ENCODE measurements around the gene PCSK4.

PCSK4 gene

DNA sequence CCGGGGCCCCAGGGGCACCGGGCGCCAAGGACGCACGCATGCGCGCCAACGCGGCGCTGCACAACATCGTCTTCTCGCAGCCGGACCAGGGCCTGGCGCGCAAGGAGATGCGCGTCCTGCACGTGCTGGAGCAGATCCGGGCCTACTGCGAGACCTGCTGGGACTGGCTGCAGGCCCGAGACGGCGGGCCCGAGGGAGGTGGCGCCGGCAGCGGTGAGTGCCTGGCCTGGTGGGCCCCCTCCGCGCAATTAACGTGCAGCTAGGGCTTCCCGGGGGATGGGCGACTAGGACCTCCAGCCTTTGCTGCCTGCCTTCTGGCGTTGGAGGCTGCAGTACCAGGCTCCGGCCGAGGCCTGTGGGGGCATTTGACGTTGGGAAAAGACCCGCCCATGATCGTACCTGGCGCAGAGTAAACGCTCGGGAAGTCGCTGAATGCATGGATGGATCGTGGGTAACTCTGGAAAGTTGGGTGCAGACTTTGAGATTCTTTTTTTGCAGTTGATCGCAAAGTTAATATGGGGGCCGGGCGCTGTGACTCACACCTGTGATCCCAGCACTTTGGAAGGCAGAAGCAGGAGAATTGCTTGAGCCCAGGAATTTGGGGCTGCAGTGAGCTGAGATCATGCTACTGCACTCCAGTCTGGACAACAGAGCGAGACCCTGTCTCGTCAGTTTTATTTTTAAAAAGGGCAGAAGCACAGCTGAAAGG is 33.0 kb downstream of the PCSK4 start:
- no peak for TF ChIP-seq EZH2phosphoT487 (IDR thresholded peaks at IDR 0.05; ENCODE audit: borderline replicate concordance, low read length)
- Histone ChIP-seq H3K9me3 (ENCODE audit: control insufficient read depth, insufficient read depth, low read length) (no peaks in the 10 kb centered on the region), H3K4me2 (ENCODE audit: low read length) (no peak overlapping the region), H3K4me3 (ENCODE audit: low read length) (no peak overlapping the region), H3K27me3 (ENCODE audit: control insufficient read depth, low read length) (no peaks in the 10 kb centered on the region), H3K79me2 (ENCODE audit: control insufficient read depth, low read length) (no peaks in the 10 kb centered on the region), H3K27ac (ENCODE audit: low read depth, low read length) (no peak overlapping the region), H4K20me1 (ENCODE audit: control insufficient read depth, insufficient read depth, low read depth, low read length) (peaks cover 4% of the 10 kb centered on the region), H3K36me3 (ENCODE audit: control insufficient read depth, low read length) (no peaks in the 10 kb centered on the region), H3F3A (ENCODE audit: control insufficient read depth, insufficient read depth) (peaks cover 8% of the 10 kb centered on the region; the same call in 1 of the 2 replicates), H3K4me1 (ENCODE audit: control insufficient read depth, low read length) (peaks cover 27% of the 10 kb centered on the region), H3K9me2 (replicated peaks; ENCODE audit: control insufficient read depth, low read length) (no peaks in the 10 kb centered on the region)

DNA sequence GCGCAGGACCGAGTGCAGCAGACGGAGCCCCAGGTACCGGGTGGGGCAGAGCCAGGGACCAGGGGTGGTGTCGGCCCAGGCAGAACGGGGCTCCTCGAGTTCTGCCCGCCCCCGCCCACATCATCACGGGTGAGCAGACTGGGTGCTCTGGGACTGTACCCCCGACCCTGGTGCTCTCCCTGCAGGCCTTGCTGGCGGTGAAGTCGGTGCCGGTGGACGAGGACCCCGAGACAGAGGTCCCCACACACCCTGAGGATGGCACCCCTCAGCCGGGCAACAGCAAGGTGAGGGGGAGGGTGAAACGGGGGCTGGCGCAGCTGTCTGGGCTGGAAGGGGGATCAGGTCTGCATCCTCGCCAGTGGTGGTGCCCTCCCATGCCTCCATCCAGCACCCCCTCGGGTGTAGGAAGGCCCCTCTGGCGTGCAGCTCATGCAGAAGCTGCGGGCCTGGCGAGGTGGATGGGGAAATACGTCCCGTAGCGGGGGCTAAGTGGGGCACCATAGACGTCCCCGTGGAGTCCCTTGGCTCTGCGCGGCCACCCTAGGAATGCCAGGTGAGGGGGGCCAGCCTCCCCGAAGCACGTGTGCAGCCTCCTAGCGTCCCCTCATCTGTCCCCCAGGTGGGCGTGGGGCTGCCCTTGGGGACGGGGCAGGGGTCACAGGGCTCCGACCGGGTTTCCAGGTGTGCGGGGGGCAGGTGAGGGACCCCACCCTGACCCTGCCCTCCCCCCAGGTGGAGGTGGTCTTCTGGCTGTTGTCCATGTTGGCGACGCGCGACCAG is 33.8 kb downstream of the PCSK4 start:
- H4K20me1 ChIP-seq (ENCODE audit: control insufficient read depth, insufficient read depth, low read depth, low read length), result peaks cover 4% of the 10 kb centered on the region
- H3F3A ChIP-seq (ENCODE audit: control insufficient read depth, insufficient read depth), result peaks cover 8% of the 10 kb centered on the region; the same call in 1 of the 2 replicates
- H3K4me2 ChIP-seq (ENCODE audit: low read length), result peak overlapping the region; percentile 65
- TF ChIP-seq EZH2phosphoT487 (IDR thresholded peaks at IDR 0.05; ENCODE audit: borderline replicate concordance, low read length), result no peak
- TF ChIP-seq, protein P1, sequence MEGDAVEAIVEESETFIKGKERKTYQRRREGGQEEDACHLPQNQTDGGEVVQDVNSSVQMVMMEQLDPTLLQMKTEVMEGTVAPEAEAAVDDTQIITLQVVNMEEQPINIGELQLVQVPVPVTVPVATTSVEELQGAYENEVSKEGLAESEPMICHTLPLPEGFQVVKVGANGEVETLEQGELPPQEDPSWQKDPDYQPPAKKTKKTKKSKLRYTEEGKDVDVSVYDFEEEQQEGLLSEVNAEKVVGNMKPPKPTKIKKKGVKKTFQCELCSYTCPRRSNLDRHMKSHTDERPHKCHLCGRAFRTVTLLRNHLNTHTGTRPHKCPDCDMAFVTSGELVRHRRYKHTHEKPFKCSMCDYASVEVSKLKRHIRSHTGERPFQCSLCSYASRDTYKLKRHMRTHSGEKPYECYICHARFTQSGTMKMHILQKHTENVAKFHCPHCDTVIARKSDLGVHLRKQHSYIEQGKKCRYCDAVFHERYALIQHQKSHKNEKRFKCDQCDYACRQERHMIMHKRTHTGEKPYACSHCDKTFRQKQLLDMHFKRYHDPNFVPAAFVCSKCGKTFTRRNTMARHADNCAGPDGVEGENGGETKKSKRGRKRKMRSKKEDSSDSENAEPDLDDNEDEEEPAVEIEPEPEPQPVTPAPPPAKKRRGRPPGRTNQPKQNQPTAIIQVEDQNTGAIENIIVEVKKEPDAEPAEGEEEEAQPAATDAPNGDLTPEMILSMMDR (IDR thresholded peaks at IDR 0.05; ENCODE audit: low read depth, low read length, poor library complexity, severe bottlenecking), result no peak
- no peaks in the 10 kb centered on the region for H3K36me3 ChIP-seq (ENCODE audit: control insufficient read depth, low read length)
- H3K9me3 ChIP-seq (ENCODE audit: control insufficient read depth, insufficient read depth, low read length), result no peaks in the 10 kb centered on the region
- H3K27me3 ChIP-seq (ENCODE audit: control insufficient read depth, low read length), result peaks cover 2% of the 10 kb centered on the region; the same call in 1 of the 2 replicates
- peaks cover 27% of the 10 kb centered on the region for H3K4me1 ChIP-seq (ENCODE audit: control insufficient read depth, low read length)
- H3K79me2 ChIP-seq (ENCODE audit: control insufficient read depth, low read length), result no peaks in the 10 kb centered on the region
- H3K27ac ChIP-seq (ENCODE audit: low read depth, low read length), result no peak overlapping the region
- H3K9me2 ChIP-seq (replicated peaks; ENCODE audit: control insufficient read depth, low read length), result no peaks in the 10 kb centered on the region
- peak overlapping the region; percentile 47; the same call in 1 of the 2 replicates for H3K4me3 ChIP-seq (ENCODE audit: low read length)

DNA sequence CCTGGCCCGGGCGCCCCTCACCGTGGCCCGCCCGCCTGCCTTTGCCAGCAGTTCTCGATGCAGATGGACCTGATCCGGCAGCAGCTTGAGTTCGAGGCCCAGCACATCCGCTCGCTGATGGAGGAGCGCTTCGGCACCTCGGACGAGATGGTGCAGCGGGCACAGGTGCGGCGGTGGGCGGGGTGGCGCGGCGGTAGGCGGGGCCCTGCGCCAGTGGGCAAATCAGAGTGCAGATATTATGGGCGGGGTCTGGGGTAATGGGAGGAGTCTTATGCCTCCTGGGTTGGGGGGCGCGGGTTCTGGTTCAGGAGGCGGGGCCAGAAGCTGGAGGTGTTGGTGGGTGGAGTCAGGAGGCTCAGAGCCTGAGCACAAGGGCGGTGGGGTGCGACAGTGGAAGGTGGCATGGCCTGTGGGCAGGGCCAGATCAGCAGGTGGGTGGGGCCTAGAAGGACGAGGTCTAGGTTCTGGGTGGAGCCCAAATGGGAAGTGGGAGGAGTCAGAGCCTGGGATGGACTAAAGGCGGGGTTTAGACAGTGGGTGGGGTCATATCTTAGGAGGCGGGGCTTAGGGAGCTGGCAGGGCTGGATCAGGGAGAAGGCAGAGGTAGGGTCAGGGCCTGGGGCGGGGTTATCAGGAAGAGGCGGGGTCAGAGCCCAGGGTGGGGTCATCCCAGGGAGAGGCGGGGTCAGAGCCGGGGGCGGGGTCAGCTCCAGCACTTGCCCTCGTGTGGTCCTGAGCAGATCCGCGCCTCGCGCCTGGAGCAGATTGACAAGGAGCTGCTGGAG is 34.6 kb downstream of the PCSK4 start:
- TF ChIP-seq, protein P1 (IDR thresholded peaks at IDR 0.05; ENCODE audit: low read depth, low read length, poor library complexity, severe bottlenecking), result no peak
- no peak for TF ChIP-seq EZH2phosphoT487 (IDR thresholded peaks at IDR 0.05; ENCODE audit: borderline replicate concordance, low read length)
- Histone ChIP-seq H4K20me1 (ENCODE audit: control insufficient read depth, insufficient read depth, low read depth, low read length) (peaks cover 6% of the 10 kb centered on the region), H3K27ac (ENCODE audit: low read depth, low read length) (peak overlapping the region; percentile 36)

More for the DNA sequence above, 34.6 kb downstream of the PCSK4 start:
- Histone ChIP-seq H3K4me1 (ENCODE audit: control insufficient read depth, low read length) (peaks cover 27% of the 10 kb centered on the region), H3K9me2 (replicated peaks; ENCODE audit: control insufficient read depth, low read length) (no peaks in the 10 kb centered on the region), H3K9me3 (ENCODE audit: control insufficient read depth, insufficient read depth, low read length) (no peaks in the 10 kb centered on the region), H3F3A (ENCODE audit: control insufficient read depth, insufficient read depth) (peaks cover 8% of the 10 kb centered on the region; the same call in 1 of the 2 replicates), H3K36me3 (ENCODE audit: control insufficient read depth, low read length) (no peaks in the 10 kb centered on the region), H3K79me2 (ENCODE audit: control insufficient read depth, low read length) (no peaks in the 10 kb centered on the region), H3K4me2 (ENCODE audit: low read length) (peak overlapping the region; percentile 65), H3K27me3 (ENCODE audit: control insufficient read depth, low read length) (peaks cover 10% of the 10 kb centered on the region), H3K4me3 (ENCODE audit: low read length) (peak overlapping the region; percentile 47)

Measured in DOHH2 (cell line).